Upper lobe of left lung (tissue), 4 donors: ENCODE measurements around the gene GPHB5.

Experiments
- CTCF ChIP-seq, 6 experiments: fragments of 450-650 bp in 4 of 6; fragments of 200-600 bp in 2 of 6; sonication (generic) in 2 of 6; IDR thresholded peaks; one replicate each; pipeline ENCODE4 v1.5.1; 2016 to 2019; ENCODE audit warnings: antibody characterized with exemption in 6 of 6
- POLR2A ChIP-seq, 4 donors: fragments of 450-650 bp; IDR thresholded peaks; one replicate each; pipeline ENCODE4 v1.5.1; 2016 to 2017; ENCODE audit warnings: antibody characterized with exemption in 4 of 4, mild to moderate bottlenecking in 2 of 4
- POLR2AphosphoS5 ChIP-seq, 2 donors: sonication (generic); formaldehyde crosslinking; IDR thresholded peaks; one replicate each; pipeline ENCODE4 v1.5.1; 2017; ENCODE audit warnings: antibody characterized with exemption in 2 of 2

DNA sequence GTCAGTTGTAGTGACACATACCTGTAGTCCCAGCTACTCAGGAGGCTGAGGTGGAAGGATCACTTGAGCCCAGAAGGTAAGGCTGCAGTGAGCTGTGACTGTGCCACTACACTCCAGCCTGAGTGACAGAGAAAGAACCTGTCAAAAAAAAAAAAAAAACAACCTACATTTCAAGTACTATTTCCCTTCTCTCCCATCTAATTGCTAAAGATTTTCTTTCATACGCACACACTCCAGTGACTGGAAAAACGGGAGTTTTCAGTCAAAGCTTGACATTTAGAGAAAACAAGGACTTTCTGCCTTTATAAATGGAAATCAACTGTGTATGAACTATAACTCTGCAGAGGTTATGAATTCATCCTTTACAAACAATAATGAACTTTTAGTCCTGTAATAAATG, 25.9 kb downstream of the GPHB5 start:
- TF ChIP-seq CTCF (IDR thresholded peaks at IDR 0.05) (no peak), POLR2AphosphoS5 (IDR thresholded peaks at IDR 0.05) (no peak), POLR2A (IDR thresholded peaks at IDR 0.05) (no peak)
